GM18511 (cell line): ENCODE measurements around the gene GABRB2.

ENCODE experiments used
- ATAC-seq: cut with Tn5 transposase; IDR thresholded peaks from one replicate; pipeline ENCODE4 v1.9.1; 2021; ENCODE audit warnings: mild to moderate bottlenecking, moderate library complexity; ENCODE audit not compliant: unreplicated experiment

Gene GABRB2

GRCh38 chr5:161481922-161482321 lies 64.6 kb downstream of the GABRB2 start:
- peak; percentile 58 for ATAC-seq

- no peak for ATAC-seq
These were observed 75.1 kb downstream of the GABRB2 start for GRCh38 chr5:161471211-161471950.

GRCh38 chr5:161467703-161468102 lies 78.8 kb downstream of the GABRB2 start:
- ATAC-seq, result no peak

- ATAC-seq, result no peak
These were observed 85.8 kb downstream of the GABRB2 start for GRCh38 chr5:161460741-161461140.

- no peak for ATAC-seq
These were observed 99.9 kb downstream of the GABRB2 start for GRCh38 chr5:161446655-161447054.

- no peak for ATAC-seq
These were observed 104.1 kb downstream of the GABRB2 start for GRCh38 chr5:161442471-161442870.

- no peak for ATAC-seq
These were observed 113.7 kb downstream of the GABRB2 start for GRCh38 chr5:161432798-161433197.

GRCh38 chr5:161431963-161432362 lies 114.6 kb downstream of the GABRB2 start:
- no peak for ATAC-seq

GRCh38 chr5:161421067-161421466 lies 125.5 kb downstream of the GABRB2 start:
- ATAC-seq, result no peak

GRCh38 chr5:161420521-161420920 lies 126.0 kb downstream of the GABRB2 start:
- ATAC-seq, result no peak

- no peak for ATAC-seq
These were observed 131.6 kb downstream of the GABRB2 start for GRCh38 chr5:161414896-161415295.

- no peak for ATAC-seq
These were observed 132.5 kb downstream of the GABRB2 start for GRCh38 chr5:161414037-161414436.

- no peak for ATAC-seq
These were observed 133.7 kb downstream of the GABRB2 start for GRCh38 chr5:161412792-161413191.

- ATAC-seq, result no peak
These were observed 135.4 kb downstream of the GABRB2 start for GRCh38 chr5:161411156-161411555.

GRCh38 chr5:161410640-161411039 lies 135.9 kb downstream of the GABRB2 start:
- no peak for ATAC-seq

GRCh38 chr5:161409471-161409870 lies 137.1 kb downstream of the GABRB2 start:
- no peak for ATAC-seq

- ATAC-seq, result no peak
These were observed 139.6 kb downstream of the GABRB2 start for GRCh38 chr5:161406880-161407279.

GRCh38 chr5:161403996-161404395 lies 142.5 kb downstream of the GABRB2 start:
- no peak for ATAC-seq

GRCh38 chr5:161403121-161403520 lies 143.4 kb downstream of the GABRB2 start:
- no peak for ATAC-seq

- no peak for ATAC-seq
These were observed 145.9 kb downstream of the GABRB2 start for GRCh38 chr5:161400583-161400982.

- ATAC-seq, result no peak
These were observed 146.4 kb downstream of the GABRB2 start for GRCh38 chr5:161399996-161400562.

GRCh38 chr5:161397448-161397847 lies 149.1 kb downstream of the GABRB2 start:
- ATAC-seq, result no peak

GRCh38 chr5:161396171-161396570 lies 150.4 kb downstream of the GABRB2 start:
- no peak for ATAC-seq
